DND-41 (cell line): Measurements from ENCODE around the gene NEMF.
"Not testable (repeated sequence)": the region's sequence is repeated elsewhere in the genome, so short reads cannot be mapped to it uniquely, and the experiment has no call there.

Experiments
- ATAC-seq: fragments of 200-7000 bp; cut with Tn5 transposase; 3 replicates; pipeline ENCODE4 v1.9.1; 2021; ENCODE audit warnings: low read depth; ENCODE audit not compliant: insufficient read depth
- DNase-seq: peaks from one replicate; pipeline ENCODE4 v3.0.0-alpha.2; 2020
- H2AFZ ChIP-seq: 2 replicates; pipeline ENCODE4 v1.6.0; 2012; ENCODE audit warnings: low read depth, low read length
- H3K27ac ChIP-seq: 2 replicates; pipeline ENCODE4 v1.5.1; 2012; ENCODE audit warnings: low read length, inconsistent platforms
- H3K27me3 ChIP-seq: fragments of 200-600 bp; sonication (generic); 2 replicates; pipeline ENCODE4 v1.6.0; 2012; ENCODE audit warnings: low read length, mild to moderate bottlenecking, inconsistent platforms; ENCODE audit not compliant: insufficient read depth, poor library complexity
- H3K36me3 ChIP-seq: 2 replicates; pipeline ENCODE4 v1.5.1; 2012; ENCODE audit warnings: low read length, inconsistent platforms; ENCODE audit not compliant: insufficient read depth
- H3K4me1 ChIP-seq: 2 replicates; pipeline ENCODE4 v1.5.1; 2012; ENCODE audit warnings: mild to moderate bottlenecking, low read length; ENCODE audit not compliant: insufficient read depth
- H3K4me2 ChIP-seq: 2 replicates; pipeline ENCODE4 v1.6.0; 2012; ENCODE audit warnings: mild to moderate bottlenecking, moderate library complexity, low read length, inconsistent platforms; ENCODE audit not compliant: insufficient read depth
- H3K4me3 ChIP-seq, 2 experiments: fragments of 200-600 bp in 1 of 2; shearing (Covaris generic) in 1 of 2; 2 replicates each; pipeline ENCODE4 v1.5.1; 2012 to 2016; ENCODE audit warnings: inconsistent platforms in 2 of 2, low read length in 2 of 2, mild to moderate bottlenecking in 2 of 2, low read depth in 1 of 2, moderate library complexity in 1 of 2
- H3K79me2 ChIP-seq: 2 replicates; pipeline ENCODE4 v1.6.0; 2012; ENCODE audit warnings: low read length, inconsistent platforms; ENCODE audit not compliant: insufficient read depth
- H3K9ac ChIP-seq: 2 replicates; pipeline ENCODE4 v1.6.0; 2012; ENCODE audit warnings: low read depth, mild to moderate bottlenecking, inconsistent platforms, low read length, moderate library complexity
- H3K9me3 ChIP-seq: 2 replicates; pipeline ENCODE4 v1.5.1; 2012; ENCODE audit warnings: low read length, moderate library complexity, mild to moderate bottlenecking, inconsistent platforms; ENCODE audit not compliant: insufficient read depth, severe bottlenecking
- H4K20me1 ChIP-seq: 2 replicates; pipeline ENCODE4 v1.6.0; 2012; ENCODE audit warnings: low read length; ENCODE audit not compliant: insufficient read depth
- CTCF ChIP-seq: IDR thresholded peaks from 2 replicates; pipeline ENCODE4 v1.5.1; 2012; ENCODE audit warnings: borderline replicate concordance, low read length, moderate library complexity, mild to moderate bottlenecking; ENCODE audit not compliant: poor library complexity, severe bottlenecking; ENCODE audit errors: extremely low read depth
- EZH2 ChIP-seq: IDR thresholded peaks from 3 replicates; pipeline ENCODE4 v1.6.1; 2012; ENCODE audit warnings: borderline replicate concordance, low read depth, mild to moderate bottlenecking, moderate library complexity, low read length, inconsistent platforms; ENCODE audit not compliant: severe bottlenecking

The NEMF gene

GRCh38 chr14:49820176-49820575, 32.4 kb downstream of the NEMF start:
- H3K36me3 ChIP-seq = peaks cover 81% of the 10 kb centered on the region
- no peak for TF ChIP-seq EZH2
- no peak for TF ChIP-seq CTCF

GRCh38 chr14:49816844-49817243, 35.7 kb downstream of the NEMF start:
- Histone ChIP-seq H4K20me1 (no peaks in the 10 kb centered on the region), H2AFZ (no peak overlapping the region), H3K4me3 (no peak overlapping the region), H3K79me2 (no peaks in the 10 kb centered on the region), H3K27ac (no peak overlapping the region), H3K27me3 (no peaks in the 10 kb centered on the region), H3K4me2 (no peak overlapping the region), H3K36me3 (peaks cover 86% of the 10 kb centered on the region), H3K9ac (no peak overlapping the region), H3K4me1 (no peaks in the 10 kb centered on the region), H3K9me3 (peaks cover 18% of the 10 kb centered on the region)
- ATAC-seq = no peak
- TF ChIP-seq CTCF (no peak), EZH2 (no peak)
- DNase-seq = no peak

More at GRCh38 chr14:49820176-49820575, 32.4 kb downstream of the NEMF start:
- Histone ChIP-seq H3K4me1 (no peaks in the 10 kb centered on the region), H3K79me2 (no peaks in the 10 kb centered on the region), H3K4me3 (no peak overlapping the region), H4K20me1 (no peaks in the 10 kb centered on the region), H2AFZ (no peak overlapping the region), H3K9me3 (peaks cover 18% of the 10 kb centered on the region), H3K4me2 (no peak overlapping the region), H3K27ac (no peak overlapping the region), H3K27me3 (no peaks in the 10 kb centered on the region), H3K9ac (no peak overlapping the region)
- no peak for ATAC-seq
- no peak for DNase-seq

- peaks cover 93% of the 10 kb centered on the region for H3K36me3 ChIP-seq
- not testable (repeated sequence) for H3K4me2 ChIP-seq, DNase-seq, H3K79me2 ChIP-seq, H3K4me3 ChIP-seq, H3K4me1 ChIP-seq, H2AFZ ChIP-seq, H3K27ac ChIP-seq, H3K9ac ChIP-seq, ATAC-seq, H3K27me3 ChIP-seq, H4K20me1 ChIP-seq
- H3K9me3 ChIP-seq = peaks cover 18% of the 10 kb centered on the region
Measured at GRCh38 chr14:49816118-49816517, 36.5 kb downstream of the NEMF start.

GRCh38 chr14:49808780-49809179, 43.8 kb downstream of the NEMF start:
- no peak overlapping the region for H3K4me3 ChIP-seq
- no peak for TF ChIP-seq CTCF
- no peak for TF ChIP-seq EZH2
- H3K9ac ChIP-seq = no peak overlapping the region
- H3K4me1 ChIP-seq = no peaks in the 10 kb centered on the region
- H3K27me3 ChIP-seq = no peaks in the 10 kb centered on the region
- DNase-seq (no peak), ATAC-seq (no peak)
- no peak overlapping the region for H3K27ac ChIP-seq
- no peaks in the 10 kb centered on the region for H3K79me2 ChIP-seq
- H3K36me3 ChIP-seq = peaks cover 76% of the 10 kb centered on the region
- no peaks in the 10 kb centered on the region for H3K9me3 ChIP-seq
- H3K4me2 ChIP-seq = no peak overlapping the region
- H2AFZ ChIP-seq = no peak overlapping the region
- H4K20me1 ChIP-seq = no peaks in the 10 kb centered on the region
